HEK293 (cell line): ENCODE measurements around the gene CREB3L1.

ENCODE experiments used
- CTCF ChIA-PET: fragments of 350-600 bp; formaldehyde crosslinking; extraction: SDS; loops from one replicate; lab custom pipeline; 2021; ENCODE audit warnings: antibody characterized with exemption; lab: Yijun Ruan, JAX
- POLR2A ChIA-PET: fragments of 300-600 bp; formaldehyde crosslinking; extraction: SDS; loops from one replicate; lab custom pipeline; 2020; ENCODE audit warnings: antibody characterized with exemption, inconsistent platforms; lab: Yijun Ruan, JAX
- H3K27ac ChIP-seq: fragments of 200-500 bp; sonication (Bioruptor generic); 2 replicates; pipeline ENCODE4 v1.5.1; 2014; ENCODE audit warnings: low read depth, low read length, control low read depth, inconsistent platforms; ENCODE audit errors: extremely low read depth
- H3K36me3 ChIP-seq, 2 experiments: fragments of 200-500 bp in 1 of 2; sonication (Bioruptor generic) in 1 of 2; 1 replicate in 1 of 2; 2 replicates in 1 of 2; pipeline ENCODE4 v1.5.1; 2014 to 2017; ENCODE audit warnings: inconsistent platforms in 2 of 2, low read length in 2 of 2; ENCODE audit not compliant: control insufficient read depth in 2 of 2, insufficient read depth in 1 of 2
- H3K4me1 ChIP-seq: fragments of 200-500 bp; sonication (Bioruptor generic); 2 replicates; pipeline ENCODE4 v1.5.1; 2014; ENCODE audit warnings: mild to moderate bottlenecking, low read length, inconsistent platforms; ENCODE audit not compliant: control insufficient read depth, insufficient read depth
- H3K4me3 ChIP-seq: 2 replicates; pipeline ENCODE4 v1.5.1; 2011; ENCODE audit warnings: low read depth, mild to moderate bottlenecking, control low read depth, low read length, moderate library complexity
- H3K9me3 ChIP-seq: fragments of 200-500 bp; sonication (Bioruptor generic); 2 replicates; pipeline ENCODE4 v1.5.1; 2014; ENCODE audit warnings: low read depth, low read length, inconsistent platforms; ENCODE audit not compliant: control insufficient read depth, insufficient read depth
- BCL11A ChIP-seq: fragments of 450-650 bp; formaldehyde crosslinking; IDR thresholded peaks from 2 replicates; pipeline ENCODE4 v1.5.1; 2016; ENCODE audit warnings: low read depth, missing biosample characterization, missing genetic modification characterization
- EGR2 ChIP-seq: fragments of 450-650 bp; formaldehyde crosslinking; IDR thresholded peaks from 2 replicates; pipeline ENCODE4 v1.5.1; 2016; ENCODE audit warnings: low read depth, missing biosample characterization, missing genetic modification characterization
- FEZF1 ChIP-seq: fragments of 450-650 bp; formaldehyde crosslinking; IDR thresholded peaks from 2 replicates; pipeline ENCODE4 v1.5.1; 2016; ENCODE audit warnings: missing biosample characterization, missing genetic modification characterization
- GLIS2 ChIP-seq: fragments of 450-650 bp; formaldehyde crosslinking; IDR thresholded peaks from 2 replicates; pipeline ENCODE4 v1.5.1; 2016; ENCODE audit warnings: missing biosample characterization, missing genetic modification characterization
- HOXC10 ChIP-seq: sonication (generic); formaldehyde crosslinking; IDR thresholded peaks from 2 replicates; pipeline ENCODE4 v1.8.1; 2023; ENCODE audit warnings: mild to moderate bottlenecking, missing genetic modification reagents
- KLF1 ChIP-seq: fragments of 450-650 bp; formaldehyde crosslinking; IDR thresholded peaks from 2 replicates; pipeline ENCODE4 v1.5.1; 2016; ENCODE audit warnings: missing biosample characterization, missing genetic modification characterization
- KLF9 ChIP-seq: fragments of 450-650 bp; formaldehyde crosslinking; IDR thresholded peaks from 2 replicates; pipeline ENCODE4 v1.5.1; 2016; ENCODE audit warnings: missing biosample characterization, missing genetic modification characterization, low read depth
- ZEB2 ChIP-seq: fragments of 450-650 bp; formaldehyde crosslinking; IDR thresholded peaks from 2 replicates; pipeline ENCODE4 v1.5.1; 2016; ENCODE audit warnings: missing biosample characterization, missing genetic modification characterization
- ZIC2 ChIP-seq: fragments of 450-650 bp; formaldehyde crosslinking; IDR thresholded peaks from 2 replicates; pipeline ENCODE4 v1.5.1; 2016; ENCODE audit warnings: missing biosample characterization, missing genetic modification characterization
- ZNF114 ChIP-seq: fragments of 450-650 bp; formaldehyde crosslinking; IDR thresholded peaks from 2 replicates; pipeline ENCODE4 v1.5.0; 2017; ENCODE audit warnings: missing biosample characterization, missing genetic modification characterization
- ZNF132 ChIP-seq: fragments of 450-650 bp; formaldehyde crosslinking; IDR thresholded peaks from 2 replicates; pipeline ENCODE4 v1.5.1; 2017; ENCODE audit warnings: missing biosample characterization, missing genetic modification characterization, borderline replicate concordance
- ZNF423 ChIP-seq: fragments of 450-650 bp; formaldehyde crosslinking; IDR thresholded peaks from 2 replicates; pipeline ENCODE4 v1.5.1; 2016; ENCODE audit warnings: missing biosample characterization, missing genetic modification characterization
- ZNF549 ChIP-seq: fragments of 450-650 bp; IDR thresholded peaks from 2 replicates; pipeline ENCODE4 v1.5.1; 2018; ENCODE audit warnings: missing biosample characterization, missing genetic modification characterization, mild to moderate bottlenecking, inconsistent platforms, moderate library complexity
- ZNF610 ChIP-seq: fragments of 450-650 bp; formaldehyde crosslinking; IDR thresholded peaks from 2 replicates; pipeline ENCODE4 v1.5.1; 2016; ENCODE audit warnings: missing biosample characterization, missing genetic modification characterization, borderline replicate concordance
- ZNF654 ChIP-seq: fragments of 450-650 bp; formaldehyde crosslinking; IDR thresholded peaks from 2 replicates; pipeline ENCODE4 v1.5.1; 2016; ENCODE audit warnings: low read depth, missing biosample characterization, missing genetic modification characterization
- ZSCAN23 ChIP-seq: fragments of 450-650 bp; formaldehyde crosslinking; IDR thresholded peaks from 2 replicates; pipeline ENCODE4 v1.5.1; 2016; ENCODE audit warnings: missing biosample characterization, missing genetic modification characterization
- TF ChIP-seq, protein P1 (sequence below): fragments of 450-650 bp; formaldehyde crosslinking; IDR thresholded peaks from 2 replicates; pipeline ENCODE4 v1.5.1; 2016; ENCODE audit warnings: missing biosample characterization, missing genetic modification characterization
- TF ChIP-seq, protein P2 (sequence below): fragments of 450-650 bp; formaldehyde crosslinking; IDR thresholded peaks from 2 replicates; pipeline ENCODE4 v1.5.1; 2016; ENCODE audit warnings: missing biosample characterization, missing genetic modification characterization
- TF ChIP-seq, protein P3 (sequence below): fragments of 450-650 bp; formaldehyde crosslinking; IDR thresholded peaks from 2 replicates; pipeline ENCODE4 v1.5.1; 2016; ENCODE audit warnings: missing biosample characterization, missing genetic modification characterization, borderline replicate concordance
- TF ChIP-seq, protein P4 (sequence below): fragments of 450-650 bp; formaldehyde crosslinking; IDR thresholded peaks from 2 replicates; pipeline ENCODE4 v1.5.1; 2017; ENCODE audit warnings: missing biosample characterization, missing genetic modification characterization
- TF ChIP-seq, protein P5 (sequence below): fragments of 450-650 bp; formaldehyde crosslinking; conservative IDR thresholded peaks from 2 replicates; pipeline ENCODE4 v1.5.1; 2016; ENCODE audit warnings: low read depth, missing biosample characterization, missing genetic modification characterization

Gene CREB3L1

DNA sequence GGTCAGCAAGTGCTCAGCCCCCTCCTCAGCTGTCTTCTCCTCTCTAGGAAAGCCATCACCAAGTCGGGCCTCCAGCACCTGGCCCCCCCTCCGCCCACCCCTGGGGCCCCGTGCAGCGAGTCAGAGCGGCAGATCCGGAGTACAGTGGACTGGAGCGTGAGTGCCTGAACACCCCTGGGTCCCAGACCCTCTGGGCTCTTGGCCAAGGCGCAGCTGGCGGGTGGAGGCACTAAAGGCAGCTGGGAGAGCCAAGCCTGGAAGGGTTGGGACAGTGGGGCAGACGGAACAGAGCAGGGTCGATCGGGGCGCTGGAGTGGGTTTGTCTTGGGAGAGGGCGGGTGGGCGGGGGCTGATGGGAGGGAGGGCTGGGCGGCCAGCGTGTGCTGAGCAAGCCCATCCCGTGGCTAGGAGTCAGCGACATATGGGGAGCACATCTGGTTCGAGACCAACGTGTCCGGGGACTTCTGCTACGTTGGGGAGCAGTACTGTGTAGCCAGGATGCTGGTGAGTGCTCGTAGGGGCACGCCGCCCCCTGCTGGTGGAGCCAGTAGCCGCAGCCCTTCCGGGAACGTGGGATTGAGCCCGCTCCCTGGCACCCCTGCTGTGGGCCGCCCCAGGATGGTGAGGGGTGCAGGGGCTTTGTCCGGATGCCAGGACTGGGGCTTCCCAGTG is 89.9 kb downstream of the CREB3L1 start:
- Histone ChIP-seq H3K36me3 (peaks cover 0 to 45% of the 10 kb centered on the region in 2 experiments; a peak in 1 of 3 replicates), H3K4me3 (no peak overlapping the region)
- CTCF ChIA-PET = interaction anchor here (0.5 to 5.6 kb wide), 14 partner anchors 8 to 573 kb away, joined by 3 to 98 read pairs (median 4); partner anchors contain the start of genes CHRM4, DGKZ and ZNF408
- TF ChIP-seq KLF9 (tag by site-specific recombination) (no peak), BCL11A (tag by site-specific recombination) (no peak), GLIS2 (tag by site-specific recombination) (0 out of 2 replicates have a peak, but pooled peaks have one; percentile 3), ZNF114 (tag by site-specific recombination) (no peak), ZNF549 (tag by site-specific recombination) (no peak), EGR2 (tag by site-specific recombination) (no peak), KLF1 (tag by site-specific recombination) (0 out of 2 replicates have a peak, but pooled peaks have one; percentile 16), HOXC10 (CRISPR knock-in tag) (no peak), ZEB2 (no peak), FEZF1 (tag by site-specific recombination) (no peak), ZIC2 (tag by site-specific recombination) (peak; percentile 40; the same call in 1 of the 2 replicates), ZNF654 (0 out of 2 replicates have a peak, but pooled peaks have one; percentile 36), ZSCAN23 (tag by site-specific recombination) (no peak), ZNF610 (tag by site-specific recombination) (no peak), ZNF132 (tag by site-specific recombination) (no peak), ZNF423 (tag by site-specific recombination) (0 out of 2 replicates have a peak, but pooled peaks have one; percentile 38)
- TF ChIP-seq, protein P1, sequence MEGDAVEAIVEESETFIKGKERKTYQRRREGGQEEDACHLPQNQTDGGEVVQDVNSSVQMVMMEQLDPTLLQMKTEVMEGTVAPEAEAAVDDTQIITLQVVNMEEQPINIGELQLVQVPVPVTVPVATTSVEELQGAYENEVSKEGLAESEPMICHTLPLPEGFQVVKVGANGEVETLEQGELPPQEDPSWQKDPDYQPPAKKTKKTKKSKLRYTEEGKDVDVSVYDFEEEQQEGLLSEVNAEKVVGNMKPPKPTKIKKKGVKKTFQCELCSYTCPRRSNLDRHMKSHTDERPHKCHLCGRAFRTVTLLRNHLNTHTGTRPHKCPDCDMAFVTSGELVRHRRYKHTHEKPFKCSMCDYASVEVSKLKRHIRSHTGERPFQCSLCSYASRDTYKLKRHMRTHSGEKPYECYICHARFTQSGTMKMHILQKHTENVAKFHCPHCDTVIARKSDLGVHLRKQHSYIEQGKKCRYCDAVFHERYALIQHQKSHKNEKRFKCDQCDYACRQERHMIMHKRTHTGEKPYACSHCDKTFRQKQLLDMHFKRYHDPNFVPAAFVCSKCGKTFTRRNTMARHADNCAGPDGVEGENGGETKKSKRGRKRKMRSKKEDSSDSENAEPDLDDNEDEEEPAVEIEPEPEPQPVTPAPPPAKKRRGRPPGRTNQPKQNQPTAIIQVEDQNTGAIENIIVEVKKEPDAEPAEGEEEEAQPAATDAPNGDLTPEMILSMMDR (tag by site-specific recombination) = peak; percentile 67
- TF ChIP-seq, protein P2, sequence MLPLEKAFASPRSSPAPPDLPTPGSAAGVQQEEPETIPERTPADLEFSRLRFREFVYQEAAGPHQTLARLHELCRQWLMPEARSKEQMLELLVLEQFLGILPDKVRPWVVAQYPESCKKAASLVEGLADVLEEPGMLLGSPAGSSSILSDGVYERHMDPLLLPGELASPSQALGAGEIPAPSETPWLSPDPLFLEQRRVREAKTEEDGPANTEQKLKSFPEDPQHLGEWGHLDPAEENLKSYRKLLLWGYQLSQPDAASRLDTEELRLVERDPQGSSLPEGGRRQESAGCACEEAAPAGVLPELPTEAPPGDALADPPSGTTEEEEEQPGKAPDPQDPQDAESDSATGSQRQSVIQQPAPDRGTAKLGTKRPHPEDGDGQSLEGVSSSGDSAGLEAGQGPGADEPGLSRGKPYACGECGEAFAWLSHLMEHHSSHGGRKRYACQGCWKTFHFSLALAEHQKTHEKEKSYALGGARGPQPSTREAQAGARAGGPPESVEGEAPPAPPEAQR (tag by site-specific recombination) = no peak
- TF ChIP-seq, protein P3, sequence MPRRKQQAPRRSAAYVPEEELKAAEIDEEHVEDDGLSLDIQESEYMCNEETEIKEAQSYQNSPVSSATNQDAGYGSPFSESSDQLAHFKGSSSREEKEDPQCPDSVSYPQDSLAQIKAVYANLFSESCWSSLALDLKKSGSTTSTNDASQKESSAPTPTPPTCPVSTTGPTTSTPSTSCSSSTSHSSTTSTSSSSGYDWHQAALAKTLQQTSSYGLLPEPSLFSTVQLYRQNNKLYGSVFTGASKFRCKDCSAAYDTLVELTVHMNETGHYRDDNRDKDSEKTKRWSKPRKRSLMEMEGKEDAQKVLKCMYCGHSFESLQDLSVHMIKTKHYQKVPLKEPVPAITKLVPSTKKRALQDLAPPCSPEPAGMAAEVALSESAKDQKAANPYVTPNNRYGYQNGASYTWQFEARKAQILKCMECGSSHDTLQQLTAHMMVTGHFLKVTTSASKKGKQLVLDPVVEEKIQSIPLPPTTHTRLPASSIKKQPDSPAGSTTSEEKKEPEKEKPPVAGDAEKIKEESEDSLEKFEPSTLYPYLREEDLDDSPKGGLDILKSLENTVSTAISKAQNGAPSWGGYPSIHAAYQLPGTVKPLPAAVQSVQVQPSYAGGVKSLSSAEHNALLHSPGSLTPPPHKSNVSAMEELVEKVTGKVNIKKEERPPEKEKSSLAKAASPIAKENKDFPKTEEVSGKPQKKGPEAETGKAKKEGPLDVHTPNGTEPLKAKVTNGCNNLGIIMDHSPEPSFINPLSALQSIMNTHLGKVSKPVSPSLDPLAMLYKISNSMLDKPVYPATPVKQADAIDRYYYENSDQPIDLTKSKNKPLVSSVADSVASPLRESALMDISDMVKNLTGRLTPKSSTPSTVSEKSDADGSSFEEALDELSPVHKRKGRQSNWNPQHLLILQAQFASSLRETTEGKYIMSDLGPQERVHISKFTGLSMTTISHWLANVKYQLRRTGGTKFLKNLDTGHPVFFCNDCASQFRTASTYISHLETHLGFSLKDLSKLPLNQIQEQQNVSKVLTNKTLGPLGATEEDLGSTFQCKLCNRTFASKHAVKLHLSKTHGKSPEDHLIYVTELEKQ (tag by site-specific recombination) = no peak
- TF ChIP-seq, protein P4, sequence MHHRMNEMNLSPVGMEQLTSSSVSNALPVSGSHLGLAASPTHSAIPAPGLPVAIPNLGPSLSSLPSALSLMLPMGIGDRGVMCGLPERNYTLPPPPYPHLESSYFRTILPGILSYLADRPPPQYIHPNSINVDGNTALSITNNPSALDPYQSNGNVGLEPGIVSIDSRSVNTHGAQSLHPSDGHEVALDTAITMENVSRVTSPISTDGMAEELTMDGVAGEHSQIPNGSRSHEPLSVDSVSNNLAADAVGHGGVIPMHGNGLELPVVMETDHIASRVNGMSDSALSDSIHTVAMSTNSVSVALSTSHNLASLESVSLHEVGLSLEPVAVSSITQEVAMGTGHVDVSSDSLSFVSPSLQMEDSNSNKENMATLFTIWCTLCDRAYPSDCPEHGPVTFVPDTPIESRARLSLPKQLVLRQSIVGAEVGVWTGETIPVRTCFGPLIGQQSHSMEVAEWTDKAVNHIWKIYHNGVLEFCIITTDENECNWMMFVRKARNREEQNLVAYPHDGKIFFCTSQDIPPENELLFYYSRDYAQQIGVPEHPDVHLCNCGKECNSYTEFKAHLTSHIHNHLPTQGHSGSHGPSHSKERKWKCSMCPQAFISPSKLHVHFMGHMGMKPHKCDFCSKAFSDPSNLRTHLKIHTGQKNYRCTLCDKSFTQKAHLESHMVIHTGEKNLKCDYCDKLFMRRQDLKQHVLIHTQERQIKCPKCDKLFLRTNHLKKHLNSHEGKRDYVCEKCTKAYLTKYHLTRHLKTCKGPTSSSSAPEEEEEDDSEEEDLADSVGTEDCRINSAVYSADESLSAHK (tag by site-specific recombination) = no peak
- TF ChIP-seq, protein P5, sequence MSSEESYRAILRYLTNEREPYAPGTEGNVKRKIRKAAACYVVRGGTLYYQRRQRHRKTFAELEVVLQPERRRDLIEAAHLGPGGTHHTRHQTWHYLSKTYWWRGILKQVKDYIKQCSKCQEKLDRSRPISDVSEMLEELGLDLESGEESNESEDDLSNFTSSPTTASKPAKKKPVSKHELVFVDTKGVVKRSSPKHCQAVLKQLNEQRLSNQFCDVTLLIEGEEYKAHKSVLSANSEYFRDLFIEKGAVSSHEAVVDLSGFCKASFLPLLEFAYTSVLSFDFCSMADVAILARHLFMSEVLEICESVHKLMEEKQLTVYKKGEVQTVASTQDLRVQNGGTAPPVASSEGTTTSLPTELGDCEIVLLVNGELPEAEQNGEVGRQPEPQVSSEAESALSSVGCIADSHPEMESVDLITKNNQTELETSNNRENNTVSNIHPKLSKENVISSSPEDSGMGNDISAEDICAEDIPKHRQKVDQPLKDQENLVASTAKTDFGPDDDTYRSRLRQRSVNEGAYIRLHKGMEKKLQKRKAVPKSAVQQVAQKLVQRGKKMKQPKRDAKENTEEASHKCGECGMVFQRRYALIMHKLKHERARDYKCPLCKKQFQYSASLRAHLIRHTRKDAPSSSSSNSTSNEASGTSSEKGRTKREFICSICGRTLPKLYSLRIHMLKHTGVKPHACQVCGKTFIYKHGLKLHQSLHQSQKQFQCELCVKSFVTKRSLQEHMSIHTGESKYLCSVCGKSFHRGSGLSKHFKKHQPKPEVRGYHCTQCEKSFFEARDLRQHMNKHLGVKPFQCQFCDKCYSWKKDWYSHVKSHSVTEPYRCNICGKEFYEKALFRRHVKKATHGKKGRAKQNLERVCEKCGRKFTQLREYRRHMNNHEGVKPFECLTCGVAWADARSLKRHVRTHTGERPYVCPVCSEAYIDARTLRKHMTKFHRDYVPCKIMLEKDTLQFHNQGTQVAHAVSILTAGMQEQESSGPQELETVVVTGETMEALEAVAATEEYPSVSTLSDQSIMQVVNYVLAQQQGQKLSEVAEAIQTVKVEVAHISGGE = no peak

More for the DNA sequence above, 89.9 kb downstream of the CREB3L1 start:
- POLR2A ChIA-PET = no interaction called here
- Histone ChIP-seq H3K4me1 (no peaks in the 10 kb centered on the region), H3K27ac (no peak overlapping the region), H3K9me3 (no peaks in the 10 kb centered on the region)
